ENCODE data around the gene NKX2-4.

DNA sequence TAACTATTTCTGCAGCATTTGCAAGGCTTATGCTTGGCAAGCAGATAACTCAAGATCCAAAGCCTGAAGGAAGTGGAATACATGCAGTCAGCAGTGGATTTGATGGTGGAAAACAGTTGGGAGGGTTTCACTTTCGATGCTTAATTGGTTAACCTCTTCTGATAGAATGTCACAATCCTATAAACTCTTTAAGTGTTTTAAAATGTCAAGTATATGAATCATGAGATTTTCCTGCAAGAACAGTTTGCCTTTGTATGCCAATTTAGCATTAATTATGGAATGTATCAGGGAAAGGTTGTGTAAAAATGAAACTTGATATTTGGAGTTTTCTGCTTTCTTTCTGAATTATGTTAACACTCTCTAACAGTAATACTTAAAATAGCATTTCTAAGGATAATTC, 36.6 kb downstream of the NKX2-4 start:
- TF ChIP-seq, protein P1, sequence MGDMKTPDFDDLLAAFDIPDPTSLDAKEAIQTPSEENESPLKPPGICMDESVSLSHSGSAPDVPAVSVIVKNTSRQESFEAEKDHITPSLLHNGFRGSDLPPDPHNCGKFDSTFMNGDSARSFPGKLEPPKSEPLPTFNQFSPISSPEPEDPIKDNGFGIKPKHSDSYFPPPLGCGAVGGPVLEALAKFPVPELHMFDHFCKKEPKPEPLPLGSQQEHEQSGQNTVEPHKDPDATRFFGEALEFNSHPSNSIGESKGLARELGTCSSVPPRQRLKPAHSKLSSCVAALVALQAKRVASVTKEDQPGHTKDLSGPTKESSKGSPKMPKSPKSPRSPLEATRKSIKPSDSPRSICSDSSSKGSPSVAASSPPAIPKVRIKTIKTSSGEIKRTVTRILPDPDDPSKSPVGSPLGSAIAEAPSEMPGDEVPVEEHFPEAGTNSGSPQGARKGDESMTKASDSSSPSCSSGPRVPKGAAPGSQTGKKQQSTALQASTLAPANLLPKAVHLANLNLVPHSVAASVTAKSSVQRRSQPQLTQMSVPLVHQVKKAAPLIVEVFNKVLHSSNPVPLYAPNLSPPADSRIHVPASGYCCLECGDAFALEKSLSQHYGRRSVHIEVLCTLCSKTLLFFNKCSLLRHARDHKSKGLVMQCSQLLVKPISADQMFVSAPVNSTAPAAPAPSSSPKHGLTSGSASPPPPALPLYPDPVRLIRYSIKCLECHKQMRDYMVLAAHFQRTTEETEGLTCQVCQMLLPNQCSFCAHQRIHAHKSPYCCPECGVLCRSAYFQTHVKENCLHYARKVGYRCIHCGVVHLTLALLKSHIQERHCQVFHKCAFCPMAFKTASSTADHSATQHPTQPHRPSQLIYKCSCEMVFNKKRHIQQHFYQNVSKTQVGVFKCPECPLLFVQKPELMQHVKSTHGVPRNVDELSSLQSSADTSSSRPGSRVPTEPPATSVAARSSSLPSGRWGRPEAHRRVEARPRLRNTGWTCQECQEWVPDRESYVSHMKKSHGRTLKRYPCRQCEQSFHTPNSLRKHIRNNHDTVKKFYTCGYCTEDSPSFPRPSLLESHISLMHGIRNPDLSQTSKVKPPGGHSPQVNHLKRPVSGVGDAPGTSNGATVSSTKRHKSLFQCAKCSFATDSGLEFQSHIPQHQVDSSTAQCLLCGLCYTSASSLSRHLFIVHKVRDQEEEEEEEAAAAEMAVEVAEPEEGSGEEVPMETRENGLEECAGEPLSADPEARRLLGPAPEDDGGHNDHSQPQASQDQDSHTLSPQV (IDR thresholded peaks at IDR 0.05), result no peak
- TF ChIP-seq POLR2A (IDR thresholded peaks at IDR 0.05; ENCODE audit: low read depth, low read length), result no peak
- no peak for TF ChIP-seq TAF1 (IDR thresholded peaks at IDR 0.05; ENCODE audit: borderline replicate concordance, low read depth, low read length)
- no peak for TF ChIP-seq SMC3 (IDR thresholded peaks at IDR 0.05; ENCODE audit: borderline replicate concordance, low read length)
- TF ChIP-seq RAD21 (IDR thresholded peaks at IDR 0.05; ENCODE audit: insufficient read depth, low read depth, low read length), result no peak
- TF ChIP-seq CTCF (IDR thresholded peaks at IDR 0.05 in 2 of 3, conservative IDR thresholded peaks at IDR 0.05 in 1 of 3; ENCODE audit: control insufficient read depth in 2 of 3, extremely low read depth in 1 of 3, insufficient read depth in 1 of 3, low read depth in 3 of 3, low read length in 3 of 3), result no peak
- no peak for TF ChIP-seq POLR2AphosphoS2 (IDR thresholded peaks at IDR 0.05; ENCODE audit: low read depth, low read length)
- TF ChIP-seq, protein P2, sequence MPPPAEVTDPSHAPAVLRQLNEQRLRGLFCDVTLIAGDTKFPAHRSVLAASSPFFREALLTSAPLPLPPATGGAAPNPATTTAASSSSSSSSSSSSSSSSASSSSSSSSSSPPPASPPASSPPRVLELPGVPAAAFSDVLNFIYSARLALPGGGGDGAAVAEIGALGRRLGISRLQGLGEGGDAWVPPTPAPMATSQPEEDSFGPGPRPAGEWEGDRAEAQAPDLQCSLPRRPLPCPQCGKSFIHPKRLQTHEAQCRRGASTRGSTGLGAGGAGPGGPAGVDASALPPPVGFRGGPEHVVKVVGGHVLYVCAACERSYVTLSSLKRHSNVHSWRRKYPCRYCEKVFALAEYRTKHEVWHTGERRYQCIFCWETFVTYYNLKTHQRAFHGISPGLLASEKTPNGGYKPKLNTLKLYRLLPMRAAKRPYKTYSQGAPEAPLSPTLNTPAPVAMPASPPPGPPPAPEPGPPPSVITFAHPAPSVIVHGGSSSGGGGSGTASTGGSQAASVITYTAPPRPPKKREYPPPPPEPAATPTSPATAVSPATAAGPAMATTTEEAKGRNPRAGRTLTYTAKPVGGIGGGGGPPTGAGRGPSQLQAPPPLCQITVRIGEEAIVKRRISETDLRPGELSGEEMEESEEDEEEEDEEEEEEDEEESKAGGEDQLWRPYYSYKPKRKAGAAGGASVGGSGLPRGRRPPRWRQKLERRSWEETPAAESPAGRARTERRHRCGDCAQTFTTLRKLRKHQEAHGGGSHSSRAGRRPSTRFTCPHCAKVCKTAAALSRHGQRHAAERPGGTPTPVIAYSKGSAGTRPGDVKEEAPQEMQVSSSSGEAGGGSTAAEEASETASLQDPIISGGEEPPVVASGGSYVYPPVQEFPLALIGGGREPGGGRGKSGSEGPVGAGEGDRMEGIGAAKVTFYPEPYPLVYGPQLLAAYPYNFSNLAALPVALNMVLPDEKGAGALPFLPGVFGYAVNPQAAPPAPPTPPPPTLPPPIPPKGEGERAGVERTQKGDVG (CRISPR knock-in tag; IDR thresholded peaks at IDR 0.05), result no peak

All from GM12878 (cell line).